HEK293 (cell line): ENCODE data around the gene CHN2.

Experiments used
- CTCF ChIA-PET: fragments of 350-600 bp; formaldehyde crosslinking; extraction: SDS; loops from one replicate; lab custom pipeline; 2021; ENCODE audit warnings: antibody characterized with exemption; lab: Yijun Ruan, JAX
- POLR2A ChIA-PET: fragments of 300-600 bp; formaldehyde crosslinking; extraction: SDS; loops from one replicate; lab custom pipeline; 2020; ENCODE audit warnings: antibody characterized with exemption, inconsistent platforms; lab: Yijun Ruan, JAX
- H3K27ac ChIP-seq: fragments of 200-500 bp; sonication (Bioruptor generic); 2 replicates; pipeline ENCODE4 v1.5.1; 2014; ENCODE audit warnings: low read depth, low read length, control low read depth, inconsistent platforms; ENCODE audit errors: extremely low read depth
- H3K36me3 ChIP-seq, 2 experiments: fragments of 200-500 bp in 1 of 2; sonication (Bioruptor generic) in 1 of 2; 1 replicate in 1 of 2; 2 replicates in 1 of 2; pipeline ENCODE4 v1.5.1; 2014 to 2017; ENCODE audit warnings: inconsistent platforms in 2 of 2, low read length in 2 of 2; ENCODE audit not compliant: control insufficient read depth in 2 of 2, insufficient read depth in 1 of 2
- H3K4me1 ChIP-seq: fragments of 200-500 bp; sonication (Bioruptor generic); 2 replicates; pipeline ENCODE4 v1.5.1; 2014; ENCODE audit warnings: mild to moderate bottlenecking, low read length, inconsistent platforms; ENCODE audit not compliant: control insufficient read depth, insufficient read depth
- H3K4me3 ChIP-seq: 2 replicates; pipeline ENCODE4 v1.5.1; 2011; ENCODE audit warnings: low read depth, mild to moderate bottlenecking, control low read depth, low read length, moderate library complexity
- H3K9me3 ChIP-seq: fragments of 200-500 bp; sonication (Bioruptor generic); 2 replicates; pipeline ENCODE4 v1.5.1; 2014; ENCODE audit warnings: low read depth, low read length, inconsistent platforms; ENCODE audit not compliant: control insufficient read depth, insufficient read depth
- BCL11A ChIP-seq: fragments of 450-650 bp; formaldehyde crosslinking; IDR thresholded peaks from 2 replicates; pipeline ENCODE4 v1.5.1; 2016; ENCODE audit warnings: low read depth, missing biosample characterization, missing genetic modification characterization
- FEZF1 ChIP-seq: fragments of 450-650 bp; formaldehyde crosslinking; IDR thresholded peaks from 2 replicates; pipeline ENCODE4 v1.5.1; 2016; ENCODE audit warnings: missing biosample characterization, missing genetic modification characterization
- HOXA7 ChIP-seq: sonication (generic); formaldehyde crosslinking; IDR thresholded peaks from 2 replicates; pipeline ENCODE4 v1.8.1; 2022; ENCODE audit warnings: missing genetic modification reagents, borderline replicate concordance
- KLF1 ChIP-seq: fragments of 450-650 bp; formaldehyde crosslinking; IDR thresholded peaks from 2 replicates; pipeline ENCODE4 v1.5.1; 2016; ENCODE audit warnings: missing biosample characterization, missing genetic modification characterization
- REST ChIP-seq: fragments of 450-650 bp; formaldehyde crosslinking; IDR thresholded peaks from 2 replicates; pipeline ENCODE4 v1.5.1; 2016; ENCODE audit warnings: missing biosample characterization, missing genetic modification characterization
- SCRT2 ChIP-seq: fragments of 450-650 bp; formaldehyde crosslinking; IDR thresholded peaks from 2 replicates; pipeline ENCODE4 v1.5.1; 2016; ENCODE audit warnings: missing biosample characterization, missing genetic modification characterization
- WT1 ChIP-seq: fragments of 450-650 bp; formaldehyde crosslinking; IDR thresholded peaks from 2 replicates; pipeline ENCODE4 v1.5.1; 2016; ENCODE audit warnings: missing biosample characterization, missing genetic modification characterization
- YY2 ChIP-seq: fragments of 450-650 bp; formaldehyde crosslinking; IDR thresholded peaks from 2 replicates; pipeline ENCODE4 v1.5.1; 2016; ENCODE audit warnings: missing biosample characterization, missing genetic modification characterization
- ZIC2 ChIP-seq: fragments of 450-650 bp; formaldehyde crosslinking; IDR thresholded peaks from 2 replicates; pipeline ENCODE4 v1.5.1; 2016; ENCODE audit warnings: missing biosample characterization, missing genetic modification characterization
- ZNF138 ChIP-seq: fragments of 450-650 bp; formaldehyde crosslinking; IDR thresholded peaks from 2 replicates; pipeline ENCODE4 v1.5.1; 2016; ENCODE audit warnings: missing biosample characterization, missing genetic modification characterization, borderline replicate concordance
- ZNF18 ChIP-seq: fragments of 450-650 bp; formaldehyde crosslinking; IDR thresholded peaks from 2 replicates; pipeline ENCODE4 v1.5.1; 2016; ENCODE audit warnings: missing biosample characterization, missing genetic modification characterization
- ZNF211 ChIP-seq: fragments of 450-650 bp; formaldehyde crosslinking; IDR thresholded peaks from 2 replicates; pipeline ENCODE4 v1.5.1; 2016; ENCODE audit warnings: low read depth, missing biosample characterization, missing genetic modification characterization
- ZNF248 ChIP-seq: fragments of 450-650 bp; formaldehyde crosslinking; IDR thresholded peaks from 2 replicates; pipeline ENCODE4 v1.5.1; 2017; ENCODE audit warnings: missing biosample characterization, missing genetic modification characterization
- ZNF266 ChIP-seq: fragments of 450-650 bp; formaldehyde crosslinking; IDR thresholded peaks from 2 replicates; pipeline ENCODE4 v1.5.1; 2016; ENCODE audit warnings: missing biosample characterization, missing genetic modification characterization, low read depth
- ZNF324 ChIP-seq: fragments of 450-650 bp; formaldehyde crosslinking; IDR thresholded peaks from 2 replicates; pipeline ENCODE4 v1.5.1; 2016; ENCODE audit warnings: missing biosample characterization, missing genetic modification characterization
- ZNF354C ChIP-seq: fragments of 450-650 bp; formaldehyde crosslinking; IDR thresholded peaks from 2 replicates; pipeline ENCODE4 v1.5.1; 2016; ENCODE audit warnings: missing biosample characterization, missing genetic modification characterization, low read depth, borderline replicate concordance
- ZNF561 ChIP-seq: fragments of 450-650 bp; IDR thresholded peaks from 2 replicates; pipeline ENCODE4 v1.5.1; 2018; ENCODE audit warnings: missing biosample characterization, missing genetic modification characterization, borderline replicate concordance
- ZNF654 ChIP-seq: fragments of 450-650 bp; formaldehyde crosslinking; IDR thresholded peaks from 2 replicates; pipeline ENCODE4 v1.5.1; 2016; ENCODE audit warnings: low read depth, missing biosample characterization, missing genetic modification characterization
- TF ChIP-seq, protein P1 (sequence below): fragments of 450-650 bp; formaldehyde crosslinking; IDR thresholded peaks from 2 replicates; pipeline ENCODE4 v1.5.1; 2016; ENCODE audit warnings: missing biosample characterization, missing genetic modification characterization
- TF ChIP-seq, protein P2 (sequence below): fragments of 450-650 bp; formaldehyde crosslinking; IDR thresholded peaks from 2 replicates; pipeline ENCODE4 v1.5.1; 2016; ENCODE audit warnings: missing biosample characterization, missing genetic modification characterization
- TF ChIP-seq, protein P3 (sequence below): fragments of 450-650 bp; formaldehyde crosslinking; IDR thresholded peaks from 2 replicates; pipeline ENCODE4 v1.5.1; 2016; ENCODE audit warnings: missing biosample characterization, missing genetic modification characterization
- TF ChIP-seq, protein P4 (sequence below): fragments of 450-650 bp; formaldehyde crosslinking; IDR thresholded peaks from 2 replicates; pipeline ENCODE4 v1.5.1; 2016; ENCODE audit warnings: missing biosample characterization, missing genetic modification characterization

Gene CHN2

DNA sequence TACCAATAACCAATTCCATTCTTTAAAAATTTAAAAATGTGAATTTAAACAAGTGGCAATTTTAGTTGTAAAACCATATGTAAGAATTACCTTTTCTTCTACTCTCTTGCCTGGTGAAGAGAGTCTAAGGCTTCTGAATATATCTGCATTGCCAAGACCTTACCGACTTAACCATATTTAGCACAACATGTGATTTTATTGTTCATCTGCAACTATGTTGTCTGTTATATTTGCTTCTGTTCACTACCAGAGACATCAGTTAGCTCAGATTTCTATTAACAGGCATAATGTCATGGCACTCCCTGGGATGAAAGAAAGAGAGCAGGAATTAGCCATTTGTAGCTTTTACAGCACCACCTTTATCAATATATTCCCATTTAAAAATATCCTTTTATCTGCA is 55.3 kb downstream of the CHN2 start (continued):
- TF ChIP-seq ZNF266 (tag by site-specific recombination) (no peak), ZIC2 (no peak), REST (no peak), ZNF211 (tag by site-specific recombination) (no peak)
- TF ChIP-seq, protein P1, sequence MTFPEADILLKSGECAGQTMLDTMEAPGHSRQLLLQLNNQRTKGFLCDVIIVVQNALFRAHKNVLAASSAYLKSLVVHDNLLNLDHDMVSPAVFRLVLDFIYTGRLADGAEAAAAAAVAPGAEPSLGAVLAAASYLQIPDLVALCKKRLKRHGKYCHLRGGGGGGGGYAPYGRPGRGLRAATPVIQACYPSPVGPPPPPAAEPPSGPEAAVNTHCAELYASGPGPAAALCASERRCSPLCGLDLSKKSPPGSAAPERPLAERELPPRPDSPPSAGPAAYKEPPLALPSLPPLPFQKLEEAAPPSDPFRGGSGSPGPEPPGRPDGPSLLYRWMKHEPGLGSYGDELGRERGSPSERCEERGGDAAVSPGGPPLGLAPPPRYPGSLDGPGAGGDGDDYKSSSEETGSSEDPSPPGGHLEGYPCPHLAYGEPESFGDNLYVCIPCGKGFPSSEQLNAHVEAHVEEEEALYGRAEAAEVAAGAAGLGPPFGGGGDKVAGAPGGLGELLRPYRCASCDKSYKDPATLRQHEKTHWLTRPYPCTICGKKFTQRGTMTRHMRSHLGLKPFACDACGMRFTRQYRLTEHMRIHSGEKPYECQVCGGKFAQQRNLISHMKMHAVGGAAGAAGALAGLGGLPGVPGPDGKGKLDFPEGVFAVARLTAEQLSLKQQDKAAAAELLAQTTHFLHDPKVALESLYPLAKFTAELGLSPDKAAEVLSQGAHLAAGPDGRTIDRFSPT = no peak

DNA sequence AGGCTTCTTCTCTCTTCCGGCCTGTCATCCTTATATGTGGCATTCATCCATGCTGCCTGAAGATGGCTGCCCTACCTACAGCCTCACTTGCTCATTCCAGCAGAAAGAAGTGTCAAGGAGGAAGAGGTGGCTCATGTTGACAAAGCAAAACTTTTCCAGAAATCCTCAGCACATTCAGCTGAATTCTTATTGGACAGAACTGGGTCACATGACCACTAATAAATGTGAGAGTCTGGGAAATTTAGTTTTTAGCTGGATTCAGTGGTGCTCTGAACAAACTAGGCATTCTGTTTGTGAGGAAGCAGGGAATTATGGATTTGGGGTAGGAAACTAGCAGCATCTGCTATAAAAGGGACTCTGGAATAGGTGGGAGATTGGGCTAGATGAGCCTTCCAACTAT is 58.6 kb downstream of the CHN2 start:
- Histone ChIP-seq H3K27ac (no peak overlapping the region), H3K9me3 (no peaks in the 10 kb centered on the region), H3K36me3 (no peaks in the 10 kb centered on the region), H3K4me1 (peaks cover 21% of the 10 kb centered on the region; the same call in 1 of the 2 replicates), H3K4me3 (no peak overlapping the region)
- ChIA-PET POLR2A (no interaction called here), CTCF (interaction anchor here (0.6 to 1.3 kb wide), 4 partner anchors 52 to 893 kb away, joined by 3 to 4 read pairs (median 4); no protein-coding TSS in a partner anchor)
- TF ChIP-seq HOXA7 (CRISPR knock-in tag) (no peak), ZNF654 (tag by site-specific recombination) (no peak), ZNF248 (tag by site-specific recombination) (no peak)

DNA sequence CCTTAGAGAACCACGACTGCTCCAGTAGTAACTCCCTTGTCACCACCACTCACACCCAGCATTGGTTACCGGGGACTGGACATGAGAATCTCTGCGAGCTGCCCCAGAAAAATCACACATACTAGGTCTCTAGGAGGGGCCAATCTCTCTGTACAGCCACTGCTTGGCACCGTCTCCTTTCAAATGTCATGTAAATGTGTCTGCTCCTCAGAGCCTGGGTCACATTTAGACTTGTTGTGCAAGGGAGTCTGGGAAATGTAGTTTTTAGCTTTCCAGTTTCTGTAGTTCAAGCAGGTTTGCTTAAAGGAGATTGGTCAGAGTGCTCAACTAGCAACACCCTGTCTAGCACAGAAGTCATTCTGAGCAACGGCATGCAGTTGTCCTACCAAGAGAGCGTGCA is 60.0 kb downstream of the CHN2 start:
- ChIA-PET CTCF (interaction anchor here (0.6 to 1.3 kb wide), 4 partner anchors 16 to 1087 kb away, joined by 3 to 4 read pairs (median 4); no protein-coding TSS in a partner anchor), POLR2A (interaction anchor here (1.0 kb wide), 1 partner anchor 27 kb away, joined by 3 read pairs; no protein-coding TSS in a partner anchor)
- no peak overlapping the region for H3K27ac ChIP-seq
- TF ChIP-seq WT1 (tag by site-specific recombination) = no peak
- TF ChIP-seq, protein P2, sequence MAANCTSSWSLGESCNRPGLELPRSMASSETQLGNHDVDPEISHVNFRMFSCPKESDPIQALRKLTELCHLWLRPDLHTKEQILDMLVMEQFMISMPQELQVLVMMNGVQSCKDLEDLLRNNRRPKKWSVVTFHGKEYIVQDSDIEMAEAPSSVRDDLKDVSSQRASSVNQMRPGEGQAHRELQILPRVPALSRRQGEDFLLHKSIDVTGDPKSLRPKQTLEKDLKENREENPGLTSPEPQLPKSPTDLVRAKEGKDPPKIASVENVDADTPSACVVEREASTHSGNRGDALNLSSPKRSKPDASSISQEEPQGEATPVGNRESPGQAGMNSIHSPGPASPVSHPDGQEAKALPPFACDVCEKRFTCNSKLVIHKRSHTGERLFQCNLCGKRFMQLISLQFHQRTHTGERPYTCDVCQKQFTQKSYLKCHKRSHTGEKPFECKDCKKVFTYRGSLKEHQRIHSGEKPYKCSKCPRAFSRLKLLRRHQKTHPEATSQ (tag by site-specific recombination) = no peak
- TF ChIP-seq ZNF324 = no peak
- no peak for TF ChIP-seq YY2 (tag by site-specific recombination)
- TF ChIP-seq, protein P3, sequence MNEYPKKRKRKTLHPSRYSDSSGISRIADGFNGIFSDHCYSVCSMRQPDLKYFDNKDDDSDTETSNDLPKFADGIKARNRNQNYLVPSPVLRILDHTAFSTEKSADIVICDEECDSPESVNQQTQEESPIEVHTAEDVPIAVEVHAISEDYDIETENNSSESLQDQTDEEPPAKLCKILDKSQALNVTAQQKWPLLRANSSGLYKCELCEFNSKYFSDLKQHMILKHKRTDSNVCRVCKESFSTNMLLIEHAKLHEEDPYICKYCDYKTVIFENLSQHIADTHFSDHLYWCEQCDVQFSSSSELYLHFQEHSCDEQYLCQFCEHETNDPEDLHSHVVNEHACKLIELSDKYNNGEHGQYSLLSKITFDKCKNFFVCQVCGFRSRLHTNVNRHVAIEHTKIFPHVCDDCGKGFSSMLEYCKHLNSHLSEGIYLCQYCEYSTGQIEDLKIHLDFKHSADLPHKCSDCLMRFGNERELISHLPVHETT = no peak
- TF ChIP-seq ZNF561 (tag by site-specific recombination) = no peak
- TF ChIP-seq ZNF18 (tag by site-specific recombination) = no peak
- TF ChIP-seq SCRT2 = no peak
- no peak for TF ChIP-seq KLF1 (tag by site-specific recombination)
- no peak for TF ChIP-seq ZNF138 (tag by site-specific recombination)
- no peak for TF ChIP-seq ZNF354C (tag by site-specific recombination)
- no peak for TF ChIP-seq BCL11A (tag by site-specific recombination)
- TF ChIP-seq, protein P4, sequence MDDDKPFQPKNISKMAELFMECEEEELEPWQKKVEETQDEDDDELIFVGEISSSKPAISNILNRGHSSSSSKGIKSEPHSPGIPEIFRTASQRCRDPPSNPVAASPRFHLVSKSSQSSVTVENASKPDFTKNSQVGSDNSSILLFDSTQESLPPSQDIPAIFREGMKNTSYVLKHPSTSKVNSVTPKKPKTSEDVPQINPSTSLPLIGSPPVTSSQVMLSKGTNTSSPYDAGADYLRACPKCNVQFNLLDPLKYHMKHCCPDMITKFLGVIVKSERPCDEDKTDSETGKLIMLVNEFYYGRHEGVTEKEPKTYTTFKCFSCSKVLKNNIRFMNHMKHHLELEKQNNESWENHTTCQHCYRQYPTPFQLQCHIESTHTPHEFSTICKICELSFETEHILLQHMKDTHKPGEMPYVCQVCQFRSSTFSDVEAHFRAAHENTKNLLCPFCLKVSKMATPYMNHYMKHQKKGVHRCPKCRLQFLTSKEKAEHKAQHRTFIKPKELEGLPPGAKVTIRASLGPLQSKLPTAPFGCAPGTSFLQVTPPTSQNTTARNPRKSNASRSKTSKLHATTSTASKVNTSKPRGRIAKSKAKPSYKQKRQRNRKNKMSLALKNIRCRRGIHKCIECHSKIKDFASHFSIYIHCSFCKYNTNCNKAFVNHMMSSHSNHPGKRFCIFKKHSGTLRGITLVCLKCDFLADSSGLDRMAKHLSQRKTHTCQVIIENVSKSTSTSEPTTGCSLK (tag by site-specific recombination) = no peak
- TF ChIP-seq FEZF1 (tag by site-specific recombination) = no peak

More for the DNA sequence above, 60.0 kb downstream of the CHN2 start:
- Histone ChIP-seq H3K4me1 (peaks cover 21% of the 10 kb centered on the region; the same call in 1 of the 2 replicates), H3K4me3 (no peak overlapping the region), H3K9me3 (no peaks in the 10 kb centered on the region), H3K36me3 (no peaks in the 10 kb centered on the region)
